Left cardiac atrium (tissue), 4 donors: ENCODE results near the gene ARFGEF2. TPM values are rescaled to one million over a fixed set of nuclear protein-coding genes. Genes with fewer than 3 reads are reported as not detected.
"Not testable (repeated sequence)": the region's sequence is repeated elsewhere in the genome, so short reads cannot be mapped to it uniquely, and the experiment has no call there.

ENCODE experiments used
- ATAC-seq, 2 donors: fragments of 200-7000 bp; cut with Tn5 transposase; one replicate each; pipeline ENCODE4 v1.9.1; 2020; ENCODE audit warnings: mild to moderate bottlenecking in 2 of 2, moderate library complexity in 2 of 2
- DNase-seq: peaks from one replicate; pipeline ENCODE4 v3.0.0-alpha.2; 2020
- intact Hi-C, 2 donors: fragments of 100-400 bp; cut with DNase I; formaldehyde crosslinking; loops; one replicate each; pipeline versions ENCODE4 v1.14.1 to v1.15.1; 2022 to 2023
- total RNA-seq, 2 donors: library from RNA; stranded (reverse); fragmentation: NEBNext Ultra II Directional; extraction: Animal tissue kit (Norgen Biotek cat#: 25700); gene quantifications; one replicate each; pipeline ENCODE4 v1.2.1, GENCODE V29; 2021
- donor health status: DM: no; HTN: yes; CAD: no.
- donor health status: DM: no; HTN: yes; CAD: no; lungs with severe emphysema.
- donor health status: DM: yes; HTN: yes; CAD: no.
- donor health status: Dilated cardiomyopathy.

Gene ARFGEF2
- total RNA-seq, 2 donors from 2014 or later = 31.8 to 36.4 TPM

DNA sequence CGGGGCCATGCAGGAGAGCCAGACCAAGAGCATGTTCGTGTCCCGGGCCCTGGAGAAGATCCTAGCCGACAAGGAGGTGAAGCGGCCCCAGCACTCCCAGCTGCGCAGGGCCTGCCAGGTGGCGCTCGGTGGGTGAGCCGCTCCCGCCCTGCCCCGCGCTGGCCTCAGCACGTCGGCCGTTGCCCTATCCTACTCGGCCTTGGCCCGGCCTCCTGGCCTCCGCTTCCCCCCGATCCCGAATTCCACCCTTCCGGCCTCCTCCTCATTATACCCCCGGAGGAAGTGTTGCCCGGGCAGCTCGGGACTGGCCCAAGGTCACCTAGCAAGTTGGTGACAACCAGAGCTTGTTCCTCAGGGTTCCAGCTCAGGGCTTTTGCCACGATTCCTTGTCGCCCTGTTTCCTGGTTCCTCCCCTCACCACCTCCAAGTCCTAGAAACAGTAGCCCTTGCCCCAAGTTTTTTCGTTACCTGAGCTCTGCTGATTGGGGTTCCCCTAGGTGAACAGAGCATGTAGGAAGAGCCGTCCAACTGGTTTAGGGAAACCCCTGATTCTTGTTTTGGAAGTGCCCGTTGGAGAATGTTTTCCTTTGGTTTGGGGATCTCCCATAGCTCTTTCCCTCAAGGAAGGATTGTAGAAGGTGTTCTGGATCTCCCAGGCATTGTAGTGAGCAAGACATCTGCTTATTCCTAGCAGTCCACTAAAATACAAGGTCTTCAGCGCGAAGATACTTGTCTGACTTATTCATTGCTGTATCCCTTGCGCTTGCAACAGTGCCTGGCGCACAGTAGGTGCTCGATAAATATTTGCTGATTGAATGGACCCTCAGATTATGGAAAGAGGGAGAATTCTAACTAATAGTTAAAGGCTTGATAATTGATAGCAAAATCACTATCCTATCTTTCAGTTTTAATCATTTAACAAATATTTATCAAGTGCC lies 641 bp downstream of the ARFGEF2 start:
- intact Hi-C loops = no loop called here
- peak; percentile 58 for DNase-seq
- ATAC-seq = peak; percentile 71 to 82

DNA sequence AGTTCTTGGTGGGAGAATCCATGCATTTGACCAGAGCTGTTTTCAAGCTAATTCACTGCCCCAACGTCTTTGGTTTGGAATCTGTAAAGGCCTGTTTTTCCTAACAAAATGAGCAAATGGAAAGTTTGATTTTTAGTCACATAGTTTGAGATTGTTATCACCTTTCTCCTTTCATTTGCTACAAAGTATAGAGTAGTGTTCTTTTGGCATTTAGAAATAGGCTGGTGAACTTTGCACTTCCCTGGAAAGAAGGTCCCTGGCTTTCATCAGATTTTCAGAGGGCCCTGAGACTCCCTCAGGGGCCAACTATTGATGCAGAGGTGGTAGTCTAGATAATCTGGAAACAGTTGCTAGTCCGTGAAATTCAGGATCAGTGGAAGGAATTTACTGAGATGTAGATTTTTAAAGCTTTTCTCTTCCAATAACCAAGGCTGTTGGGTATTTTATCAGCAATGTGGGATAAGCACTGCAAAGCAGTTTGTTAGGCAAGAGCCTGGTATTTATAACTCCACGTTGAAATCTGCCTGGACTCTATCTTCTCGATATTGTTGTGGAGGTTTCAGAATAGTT lies 1.7 kb downstream of the ARFGEF2 start:
- ATAC-seq (no peak), DNase-seq (no peak)
- intact Hi-C loops = no loop called here

DNA sequence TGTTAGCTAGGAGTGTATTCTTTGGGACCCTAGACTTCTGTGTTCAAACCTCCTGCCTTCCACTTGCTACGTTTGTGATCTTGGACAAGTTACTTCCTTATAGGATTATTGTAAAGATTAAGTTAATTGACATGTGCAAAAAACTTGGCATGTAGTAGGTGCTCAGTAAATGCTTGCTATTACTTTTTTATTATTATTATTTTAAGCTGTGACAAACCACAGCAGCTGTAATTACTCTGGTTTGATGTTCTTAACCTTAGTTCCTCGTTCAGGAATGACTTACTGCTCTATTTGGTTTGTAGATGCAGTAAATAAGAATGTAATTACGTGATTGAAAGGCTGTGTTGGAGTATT lies 3.2 kb downstream of the ARFGEF2 start:
- DNase-seq = no peak
- no peak for ATAC-seq
- intact Hi-C loops = no loop called here

DNA sequence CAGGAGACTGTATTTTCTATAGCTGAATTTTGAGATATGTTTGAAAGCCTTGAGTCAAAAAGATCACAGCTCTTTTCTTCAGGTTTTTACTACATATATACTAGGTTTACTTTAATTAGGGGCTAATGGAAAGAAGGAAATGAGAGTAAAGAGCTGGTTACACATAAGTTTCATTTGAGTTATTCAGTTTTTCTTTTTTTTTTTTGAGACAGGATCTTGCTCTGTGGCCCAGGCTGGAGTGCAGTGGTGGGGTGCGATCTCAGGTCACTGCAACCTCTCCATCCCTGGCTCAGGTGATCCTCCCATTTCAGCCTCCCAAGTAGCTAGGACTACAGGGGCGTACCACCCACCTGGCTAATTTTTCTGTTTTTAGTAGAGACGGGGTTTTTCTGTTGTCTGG lies 4.8 kb downstream of the ARFGEF2 start:
- intact Hi-C loops = no loop called here
- DNase-seq (no peak), ATAC-seq (no peak)

DNA sequence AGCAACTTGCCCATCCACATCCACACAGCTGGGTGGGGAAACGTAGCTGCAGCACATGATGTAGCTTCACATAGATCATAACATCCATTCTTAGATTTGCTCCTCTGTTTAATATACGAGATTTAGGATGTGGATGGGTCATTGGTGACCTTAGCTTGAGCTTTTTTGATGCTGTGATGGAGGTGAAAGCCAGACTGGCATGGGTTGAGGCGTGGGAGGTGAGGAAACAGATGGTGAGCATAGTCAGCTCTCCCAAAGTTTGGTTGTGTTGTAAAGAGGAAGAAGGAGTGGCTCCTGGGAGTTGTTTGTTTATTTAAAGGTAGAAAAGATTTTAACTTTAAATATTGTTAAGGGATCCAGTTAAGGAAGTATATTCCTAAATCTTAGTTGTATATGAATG lies 5.3 kb downstream of the ARFGEF2 start:
- DNase-seq (no peak), ATAC-seq (no peak)
- intact Hi-C loops = no loop called here

DNA sequence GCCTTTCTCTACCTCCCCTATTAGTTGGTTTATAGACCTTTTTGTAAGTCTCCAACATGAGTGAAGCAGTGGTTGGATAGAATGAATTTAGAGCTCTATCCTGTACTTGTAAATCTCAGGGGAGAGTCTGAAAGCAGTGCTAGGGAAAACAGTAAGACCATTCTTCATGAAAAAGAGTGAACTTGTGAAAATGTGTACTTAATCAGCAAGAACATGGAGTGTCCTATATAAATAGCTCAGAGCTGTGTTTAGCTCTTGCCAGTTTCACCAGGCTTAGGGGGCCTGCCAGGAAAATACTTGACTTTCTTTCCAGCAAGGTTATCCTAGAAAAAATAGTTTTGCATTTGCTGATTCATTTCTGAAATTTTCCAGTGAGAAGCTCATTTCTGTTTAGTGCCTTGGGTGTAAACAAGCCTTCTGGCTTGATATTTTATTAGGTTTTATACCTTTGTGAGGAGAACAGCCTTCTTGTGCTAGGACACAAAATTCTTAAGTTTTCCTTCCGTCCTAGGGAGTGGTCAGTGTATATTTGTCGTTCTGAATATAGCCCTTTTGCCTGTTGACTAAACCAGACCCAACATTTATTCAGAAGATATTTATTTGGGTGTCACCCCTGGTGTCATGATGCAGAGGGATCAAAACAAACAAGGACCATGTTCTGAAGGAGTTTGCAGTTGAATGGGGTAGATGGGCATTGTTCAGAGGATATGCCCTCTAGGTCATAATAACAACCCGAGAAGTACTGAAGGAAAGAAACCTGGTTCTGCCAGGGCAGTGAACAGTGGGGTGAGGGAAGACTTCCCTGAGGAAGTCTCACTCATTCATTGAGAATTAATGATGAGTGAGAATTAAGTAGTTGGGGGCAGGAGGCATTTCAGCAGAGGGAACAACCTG lies 7.6 kb downstream of the ARFGEF2 start:
- ATAC-seq (peak; percentile 71 to 76), DNase-seq (peak; percentile 32)
- intact Hi-C loops = no loop called here

DNA sequence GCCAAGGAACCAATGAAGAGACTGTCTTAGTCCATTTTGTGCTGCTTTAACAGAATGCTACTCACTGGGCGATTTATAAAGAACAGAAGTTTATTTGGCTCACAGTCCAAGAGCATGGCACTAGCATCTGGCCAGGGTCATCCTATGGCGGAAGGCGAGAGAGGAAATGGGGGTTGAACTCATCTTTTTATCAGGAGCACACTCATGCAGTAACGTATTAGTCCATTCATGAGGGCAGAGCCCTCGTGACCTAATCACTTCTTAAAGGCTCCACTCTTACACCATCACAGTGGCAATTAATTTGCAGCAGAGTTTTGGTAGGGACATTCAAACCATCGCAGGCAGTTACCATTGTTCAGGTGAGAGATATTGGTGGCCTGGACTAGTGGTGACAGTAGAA lies 8.5 kb downstream of the ARFGEF2 start:
- intact Hi-C loops = no loop called here
- peak in 1 of 2 donors; percentile 7 for ATAC-seq
- DNase-seq = no peak

DNA sequence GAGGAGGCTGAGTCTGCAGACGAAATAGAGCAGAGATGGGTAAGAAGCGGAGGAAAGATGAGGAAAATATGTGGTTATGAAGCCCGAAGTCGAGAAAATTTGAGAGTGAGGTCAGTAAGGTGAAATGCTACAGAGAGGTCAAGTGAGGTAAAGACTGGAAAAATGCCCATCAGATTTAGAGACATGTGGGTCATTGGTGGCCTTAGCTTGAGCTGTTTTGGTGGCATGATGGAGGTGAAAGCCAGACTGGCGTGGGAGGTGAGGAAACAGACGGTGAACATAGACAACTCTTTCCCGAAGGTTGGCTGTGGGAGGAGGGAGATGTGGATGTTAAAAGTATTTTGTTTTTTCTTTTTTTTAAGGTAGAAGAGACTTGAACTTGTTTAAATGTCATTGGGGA lies 9.4 kb downstream of the ARFGEF2 start:
- intact Hi-C loops = no loop called here
- ATAC-seq = no peak
- no peak for DNase-seq

DNA sequence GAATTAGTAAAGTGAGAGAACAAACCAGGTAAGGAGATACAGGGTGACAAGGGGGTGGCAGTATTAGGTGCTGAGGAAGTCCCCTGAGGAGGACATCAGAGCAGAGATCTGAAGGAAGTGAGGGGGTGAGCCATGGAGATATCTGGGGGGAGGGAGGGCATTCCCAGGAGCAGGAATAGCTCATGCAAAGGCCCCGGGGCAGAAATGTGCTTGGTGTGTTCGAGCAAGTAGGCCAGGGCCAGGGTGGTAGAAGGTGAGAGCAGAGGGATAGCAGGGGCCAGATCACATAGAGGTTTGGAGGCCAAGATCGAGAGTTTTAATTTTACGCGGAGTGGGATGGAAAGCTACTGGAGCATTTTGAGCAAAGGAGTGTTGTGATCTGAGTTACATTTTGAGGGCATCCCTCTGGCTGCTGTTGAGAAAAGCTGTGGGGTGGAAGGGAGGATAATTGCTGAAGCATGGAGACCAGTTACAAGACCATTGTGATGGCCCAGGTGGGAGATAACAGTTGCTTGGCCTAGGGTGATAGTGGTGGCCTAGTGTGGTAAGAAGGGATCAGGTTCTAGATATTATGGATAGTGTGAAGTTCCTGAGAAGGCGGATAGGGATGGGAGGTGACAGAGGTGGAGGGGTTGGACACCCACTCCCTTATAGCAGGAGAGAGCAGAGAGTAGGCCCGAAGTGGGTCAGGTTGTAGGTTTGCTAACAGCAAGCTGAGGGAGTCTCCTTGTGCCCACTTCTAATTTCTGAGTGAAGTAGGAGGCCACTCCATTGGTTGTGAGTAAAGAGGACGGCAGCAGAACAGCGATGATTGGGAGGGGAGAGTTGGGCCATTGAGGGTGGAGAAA lies 10.2 kb downstream of the ARFGEF2 start:
- DNase-seq (no peak), ATAC-seq (no peak)
- intact Hi-C loops = no loop called here

DNA sequence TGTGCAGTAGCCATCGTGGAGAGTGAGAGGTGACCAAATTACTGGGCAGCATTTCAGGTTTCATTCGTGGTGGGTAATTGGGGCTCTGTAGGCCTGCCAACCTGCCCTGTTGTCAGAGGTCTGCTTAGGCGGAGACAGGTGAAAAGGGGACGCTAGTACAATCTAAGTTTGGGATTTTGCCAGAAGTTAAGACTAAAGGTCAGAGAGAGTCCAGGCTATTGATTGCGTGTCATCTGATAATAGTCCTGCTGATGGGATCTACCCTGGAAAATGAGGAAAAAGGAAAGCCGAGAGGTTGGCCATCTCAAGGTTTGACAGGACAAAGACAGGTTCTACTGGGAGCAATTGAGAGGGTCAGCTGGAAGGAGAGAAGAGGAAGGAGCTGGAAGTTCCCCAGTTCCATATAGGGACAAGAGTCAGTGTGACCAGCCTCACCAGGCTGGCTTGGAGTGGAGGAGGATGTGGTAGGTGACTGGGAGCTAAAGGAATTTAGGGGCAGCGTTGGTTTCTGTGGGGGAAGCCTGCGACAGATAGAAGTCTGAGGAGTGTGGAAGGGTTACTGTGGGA lies 10.9 kb downstream of the ARFGEF2 start:
- intact Hi-C loops = no loop called here
- ATAC-seq = peak in 1 of 2 donors; percentile 13

DNA sequence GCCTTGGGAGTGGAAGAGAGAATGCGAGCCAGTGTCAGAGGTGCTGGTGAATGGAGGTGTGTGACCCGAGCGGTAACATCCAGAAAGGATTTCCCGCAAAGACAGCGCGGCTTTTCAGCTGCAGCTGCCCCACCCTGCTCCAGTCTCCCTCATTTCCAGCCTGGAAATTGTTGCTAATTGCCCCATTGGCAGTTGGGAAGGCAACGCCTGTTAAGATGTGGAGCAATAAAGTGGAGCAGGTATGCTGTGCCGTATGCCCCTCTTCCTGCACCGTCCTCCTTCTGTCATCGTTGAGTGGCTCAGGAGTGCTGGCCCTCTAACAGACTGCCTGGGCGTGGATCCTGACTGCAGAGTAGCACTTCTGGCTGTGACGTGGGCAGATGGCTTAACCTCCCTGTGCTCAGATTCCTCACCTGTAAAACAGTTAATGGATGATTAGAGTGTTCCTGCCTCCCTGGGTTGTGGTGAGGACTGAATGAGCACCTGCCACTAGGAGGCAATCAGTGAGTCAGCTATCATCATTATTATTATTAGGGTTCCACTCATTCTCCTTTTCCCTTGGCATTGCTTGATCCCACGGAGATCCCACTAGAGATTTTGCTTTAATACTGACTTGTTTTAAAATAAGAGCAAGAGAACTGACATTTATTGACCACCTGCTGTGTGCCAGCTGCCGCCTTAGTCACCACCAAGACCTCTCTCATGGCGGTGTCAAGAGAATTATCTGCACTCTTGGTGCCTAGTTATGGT lies 11.7 kb downstream of the ARFGEF2 start:
- DNase-seq = no peak
- ATAC-seq = peak in 1 of 2 donors; percentile 32
- intact Hi-C loops = no loop called here

More for the DNA sequence above, 10.9 kb downstream of the ARFGEF2 start:
- no peak for DNase-seq

DNA sequence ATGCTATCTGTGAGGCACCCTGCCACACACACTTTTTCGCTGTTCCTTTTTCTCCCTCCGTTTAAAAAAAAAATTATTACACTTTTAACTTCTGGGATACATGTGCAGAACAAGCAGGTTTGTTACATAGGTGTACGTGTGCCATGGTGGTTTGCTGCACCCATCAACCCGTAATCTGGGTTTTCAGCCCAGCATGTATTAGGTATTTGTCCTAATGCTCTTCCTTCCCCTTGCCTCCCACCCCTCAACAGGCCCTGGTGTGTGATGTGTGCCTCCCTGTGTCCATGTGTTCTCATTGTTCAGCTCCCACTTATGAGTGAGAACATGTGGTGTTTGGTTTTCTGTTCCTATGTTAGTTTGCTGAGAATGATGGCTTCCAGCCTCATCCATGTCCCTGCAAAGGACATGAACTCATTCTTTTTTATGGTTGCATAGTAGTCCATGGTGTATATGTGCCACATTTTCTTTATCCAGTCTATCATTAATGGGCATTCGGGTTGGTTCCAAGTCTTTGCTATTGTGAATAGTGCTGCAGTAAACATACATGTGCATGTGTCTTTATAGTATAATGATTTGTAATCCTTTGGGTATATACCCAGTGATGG lies 12.9 kb downstream of the ARFGEF2 start:
- DNase-seq, ATAC-seq, intact Hi-C loops: not testable (repeated sequence)

DNA sequence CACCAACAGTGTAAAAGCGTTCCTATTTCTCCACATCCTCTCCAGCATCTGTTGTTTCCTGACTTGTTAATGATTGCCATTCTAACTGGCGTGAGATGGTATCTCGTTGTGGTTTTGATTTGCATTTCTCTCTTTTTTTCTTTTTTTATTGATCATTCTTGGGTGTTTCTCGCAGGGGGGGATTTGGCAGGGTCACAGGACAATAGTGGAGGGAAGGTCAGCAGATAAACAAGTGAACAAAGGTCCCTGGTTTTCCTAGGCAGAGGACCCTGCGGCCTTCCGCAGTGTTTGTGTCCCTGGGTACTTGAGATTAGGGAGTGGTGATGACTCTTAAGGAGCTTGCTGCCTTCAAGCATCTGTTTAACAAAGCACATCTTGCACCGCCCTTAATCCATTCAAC lies 13.5 kb downstream of the ARFGEF2 start:
- ATAC-seq, DNase-seq, intact Hi-C loops: not testable (repeated sequence)

DNA sequence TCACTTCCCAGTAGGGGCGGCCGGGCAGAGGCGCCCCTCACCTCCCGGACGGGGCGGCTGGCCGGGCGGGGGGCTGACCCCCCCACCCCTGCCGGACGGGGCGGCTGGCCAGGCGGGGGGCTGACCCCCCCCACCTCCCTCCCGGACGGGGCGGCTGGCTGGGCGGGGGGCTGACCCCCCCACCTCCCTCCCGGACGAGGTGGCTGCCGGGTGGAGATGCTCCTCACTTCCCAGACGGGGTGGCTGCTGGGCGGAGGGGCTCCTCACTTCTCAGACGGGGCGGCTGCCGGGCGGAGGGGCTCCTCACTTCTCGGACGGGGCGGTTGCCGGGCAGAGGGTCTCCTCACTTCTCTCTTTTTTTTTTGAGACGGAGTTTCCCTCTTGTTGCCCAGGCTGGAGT lies 14.7 kb downstream of the ARFGEF2 start:
- intact Hi-C loops, DNase-seq, ATAC-seq: not testable (repeated sequence)

DNA sequence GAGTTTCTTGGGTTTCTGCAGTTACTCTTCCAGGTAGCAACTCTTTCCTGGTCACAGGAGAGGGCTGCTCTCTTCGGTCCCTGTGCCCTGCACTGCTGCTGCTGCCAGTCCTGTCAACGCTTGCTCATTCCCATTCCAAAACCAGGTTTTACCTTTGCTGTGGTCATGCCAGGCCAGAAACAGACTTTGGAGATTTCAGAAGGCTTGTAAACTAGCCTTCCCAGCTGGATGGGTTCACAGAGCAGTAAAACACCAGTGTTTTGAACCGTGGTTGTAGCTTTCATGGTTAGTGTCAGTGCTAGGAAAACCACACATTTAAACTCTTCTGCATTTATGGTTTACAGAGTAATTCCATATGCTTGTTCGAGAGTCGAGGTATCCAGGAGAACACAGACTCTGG lies 16.2 kb downstream of the ARFGEF2 start:
- DNase-seq = no peak
- intact Hi-C loops = no loop called here
- ATAC-seq = no peak

DNA sequence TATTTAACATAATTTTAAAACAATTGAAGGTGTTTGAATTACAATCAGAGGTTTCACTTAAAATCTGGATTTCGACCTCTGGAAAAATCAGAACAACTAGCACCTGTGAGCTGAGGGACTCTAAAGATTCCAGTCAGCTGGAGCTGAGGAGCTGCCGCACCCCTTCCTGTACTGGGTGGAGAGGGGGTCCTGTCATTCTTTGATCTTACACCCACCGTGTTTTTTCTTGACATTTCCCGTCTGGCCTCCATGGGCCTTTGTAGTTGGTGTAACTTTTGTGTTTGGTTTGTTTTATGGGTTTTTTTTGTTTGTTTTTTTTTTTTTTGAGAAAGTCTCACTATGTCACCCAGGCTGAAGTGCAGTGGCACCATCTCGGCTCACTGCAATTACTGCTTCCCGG lies 17.2 kb downstream of the ARFGEF2 start:
- intact Hi-C loops = no loop called here
- ATAC-seq = no peak
- DNase-seq = no peak

DNA sequence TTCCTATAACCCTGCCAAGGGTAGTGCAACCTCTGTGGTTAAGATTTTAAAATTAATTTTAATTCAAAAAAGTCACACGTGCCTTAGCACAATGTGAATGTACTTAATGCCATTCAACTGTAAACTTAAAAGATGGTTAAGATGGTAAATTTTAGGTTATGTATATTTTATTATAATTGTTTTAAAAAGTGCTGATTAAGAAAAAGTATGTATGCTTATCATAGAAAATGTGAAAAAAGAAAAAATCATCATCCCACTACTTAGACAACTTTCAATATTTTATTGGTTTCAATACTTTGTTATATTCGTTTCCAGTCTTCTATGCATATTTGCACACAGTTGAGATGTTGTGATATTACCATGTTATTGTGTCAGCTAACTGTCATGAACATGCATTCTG lies 18.7 kb downstream of the ARFGEF2 start:
- ATAC-seq = no peak
- intact Hi-C loops = no loop called here
- DNase-seq = no peak
